Caco-2 (cell line): ENCODE data around the gene UBASH3B. TPM values are rescaled to one million over a fixed set of nuclear protein-coding genes. Genes with fewer than 3 reads are reported as not detected.

Experiments used
- BruUV-seq: library from RNA; stranded (reverse); fragments of 400-500 nt; replicated peaks from 2 replicates; lab custom pipeline; 2021; lab: Mats Ljungman, UMichigan
- CTCF ChIA-PET: fragments of 300-600 bp; sonication (Branson Sonifier 250); formaldehyde crosslinking; loops from one replicate; lab custom pipeline; 2022; ENCODE audit warnings: antibody characterized with exemption; lab: Charles Lee
- POLR2A ChIA-PET: fragments of 300-600 bp; sonication (Branson Sonifier 250); formaldehyde crosslinking; loops from one replicate; lab custom pipeline; 2022; ENCODE audit warnings: antibody characterized with exemption; lab: Charles Lee
- DNase-seq, 2 experiments: peaks; one replicate each; pipeline versions ENCODE4 v3.0.0 to v3.0.0-alpha.2; 2020 to 2022
- H3K27me3 ChIP-seq: replicated peaks from 2 replicates; pipeline ENCODE4 v1.6.0; 2011; ENCODE audit warnings: low read length; ENCODE audit not compliant: control insufficient read depth, insufficient read depth
- H3K36me3 ChIP-seq: 2 replicates; pipeline ENCODE4 v1.5.1; 2011; ENCODE audit warnings: low read length; ENCODE audit not compliant: control insufficient read depth, insufficient read depth
- H3K4me1 ChIP-seq: fragments of 250-450 bp; sonication (Bioruptor Pico); 2 replicates; pipeline ENCODE4 v1.5.1; 2020; ENCODE audit warnings: mild to moderate bottlenecking
- H3K4me3 ChIP-seq: 2 replicates; pipeline ENCODE4 v1.5.1; 2011; ENCODE audit warnings: low read depth, mild to moderate bottlenecking, control low read depth, low read length
- H3K9me3 ChIP-seq: fragments of 250-450 bp; sonication (Bioruptor Pico); 2 replicates; pipeline ENCODE4 v1.5.1; 2020; ENCODE audit warnings: mild to moderate bottlenecking, moderate library complexity
- H3K27ac Mint-ChIP-seq: one replicate; pipeline ENCODE4 v1.8.0; 2022; ENCODE audit warnings: mixed read lengths; ENCODE audit not compliant: unreplicated experiment
- H3K27me3 Mint-ChIP-seq: one replicate; pipeline ENCODE4 v1.8.0; 2022; ENCODE audit warnings: mixed read lengths; ENCODE audit not compliant: insufficient read depth, unreplicated experiment
- H3K36me3 Mint-ChIP-seq: one replicate; pipeline ENCODE4 v1.8.0; 2022; ENCODE audit warnings: mild to moderate bottlenecking, mixed read lengths; ENCODE audit not compliant: insufficient read depth, unreplicated experiment
- H3K4me1 Mint-ChIP-seq: one replicate; pipeline ENCODE4 v1.8.0; 2022; ENCODE audit warnings: low read depth, mixed read lengths; ENCODE audit not compliant: unreplicated experiment
- H3K4me3 Mint-ChIP-seq: one replicate; pipeline ENCODE4 v1.8.0; 2022; ENCODE audit warnings: mild to moderate bottlenecking, moderate library complexity, mixed read lengths; ENCODE audit not compliant: unreplicated experiment
- H3K9me3 Mint-ChIP-seq: one replicate; pipeline ENCODE4 v1.8.0; 2022; ENCODE audit warnings: mixed read lengths; ENCODE audit not compliant: unreplicated experiment
- intact Hi-C: fragments of 100-400 bp; cut with micrococcal nuclease; formaldehyde crosslinking; loops from one replicate; pipeline ENCODE4 v1.10.0; 2022; ENCODE audit not compliant: unreplicated experiment
- total RNA-seq: library from RNA; stranded (reverse); gene quantifications from 2 replicates; pipeline ENCODE4 v1.2.3, GENCODE V29; 2022
- TF ChIP-seq, protein P1 (sequence below), 2 experiments: fragments of 200-600 bp in 1 of 2; IDR thresholded peaks; 1 replicate in 1 of 2; 2 replicates in 1 of 2; pipeline versions ENCODE4 v1.5.1 to v1.8.0; 2011 to 2022; ENCODE audit warnings: antibody characterized with exemption in 1 of 2, control low read depth in 1 of 2, inconsistent platforms in 1 of 2, low read depth in 1 of 2, low read length in 1 of 2, mild to moderate bottlenecking in 1 of 2, moderate library complexity in 1 of 2; ENCODE audit not compliant: insufficient read depth in 1 of 2, severe bottlenecking in 1 of 2, unreplicated experiment in 1 of 2

The UBASH3B gene
- total RNA-seq, 1 experiment from 2014 or later: 21.5 TPM

DNA sequence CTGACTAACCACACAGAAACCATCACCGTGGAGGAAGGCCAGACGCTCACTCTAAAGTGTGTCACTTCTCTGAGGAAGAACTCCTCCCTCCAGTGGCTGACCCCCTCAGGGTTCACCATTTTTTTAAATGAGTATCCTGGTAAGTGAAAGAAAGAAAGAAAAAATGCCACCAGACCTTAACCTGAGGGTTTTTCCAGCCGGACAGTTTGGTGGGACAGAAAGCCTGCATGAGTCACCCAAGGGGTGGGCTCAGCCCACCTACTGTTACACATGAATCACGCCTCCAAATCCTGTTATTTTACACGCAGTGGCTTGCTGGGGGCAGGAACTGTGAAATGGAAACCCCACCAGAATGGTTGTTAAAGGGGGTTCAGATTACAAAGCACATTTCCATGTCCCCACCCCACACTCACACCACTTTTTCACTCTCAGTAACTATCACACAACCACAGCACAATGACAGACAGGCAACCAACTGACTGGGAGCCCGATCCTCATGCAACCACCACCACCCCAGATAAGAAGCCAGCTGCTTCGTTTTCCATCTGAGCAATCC, 194.6 kb downstream of the UBASH3B start:
- Mint-ChIP-seq H3K27ac (no peak overlapping the region), H3K27me3 (peaks cover 8% of the 10 kb centered on the region), H3K4me1 (no peaks in the 10 kb centered on the region), H3K4me3 (no peak overlapping the region), H3K36me3 (no peaks in the 10 kb centered on the region), H3K9me3 (no peaks in the 10 kb centered on the region)
- H3K9me3 ChIP-seq: no peaks in the 10 kb centered on the region
- H3K4me3 ChIP-seq: no peak overlapping the region
- H3K36me3 ChIP-seq: no peaks in the 10 kb centered on the region
- CTCF ChIA-PET: interaction anchor here (0.6 kb wide), 1 partner anchor 18 kb away, joined by 3 read pairs; no protein-coding TSS in a partner anchor
- H3K27me3 ChIP-seq: no peaks in the 10 kb centered on the region; the same call in 1 of the 2 replicates
- POLR2A ChIA-PET: no interaction called here
- no peak for DNase-seq
- TF ChIP-seq, protein P1, sequence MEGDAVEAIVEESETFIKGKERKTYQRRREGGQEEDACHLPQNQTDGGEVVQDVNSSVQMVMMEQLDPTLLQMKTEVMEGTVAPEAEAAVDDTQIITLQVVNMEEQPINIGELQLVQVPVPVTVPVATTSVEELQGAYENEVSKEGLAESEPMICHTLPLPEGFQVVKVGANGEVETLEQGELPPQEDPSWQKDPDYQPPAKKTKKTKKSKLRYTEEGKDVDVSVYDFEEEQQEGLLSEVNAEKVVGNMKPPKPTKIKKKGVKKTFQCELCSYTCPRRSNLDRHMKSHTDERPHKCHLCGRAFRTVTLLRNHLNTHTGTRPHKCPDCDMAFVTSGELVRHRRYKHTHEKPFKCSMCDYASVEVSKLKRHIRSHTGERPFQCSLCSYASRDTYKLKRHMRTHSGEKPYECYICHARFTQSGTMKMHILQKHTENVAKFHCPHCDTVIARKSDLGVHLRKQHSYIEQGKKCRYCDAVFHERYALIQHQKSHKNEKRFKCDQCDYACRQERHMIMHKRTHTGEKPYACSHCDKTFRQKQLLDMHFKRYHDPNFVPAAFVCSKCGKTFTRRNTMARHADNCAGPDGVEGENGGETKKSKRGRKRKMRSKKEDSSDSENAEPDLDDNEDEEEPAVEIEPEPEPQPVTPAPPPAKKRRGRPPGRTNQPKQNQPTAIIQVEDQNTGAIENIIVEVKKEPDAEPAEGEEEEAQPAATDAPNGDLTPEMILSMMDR (IDR thresholded peaks at IDR 0.05; ENCODE audit: insufficient read depth in 1 of 2, low read depth in 1 of 2, low read length in 1 of 2, severe bottlenecking in 1 of 2, unreplicated experiment in 1 of 2): no peak
- no TSS peak for BruUV-seq
- no peaks in the 10 kb centered on the region for H3K4me1 ChIP-seq
- intact Hi-C loops: no loop called here

DNA sequence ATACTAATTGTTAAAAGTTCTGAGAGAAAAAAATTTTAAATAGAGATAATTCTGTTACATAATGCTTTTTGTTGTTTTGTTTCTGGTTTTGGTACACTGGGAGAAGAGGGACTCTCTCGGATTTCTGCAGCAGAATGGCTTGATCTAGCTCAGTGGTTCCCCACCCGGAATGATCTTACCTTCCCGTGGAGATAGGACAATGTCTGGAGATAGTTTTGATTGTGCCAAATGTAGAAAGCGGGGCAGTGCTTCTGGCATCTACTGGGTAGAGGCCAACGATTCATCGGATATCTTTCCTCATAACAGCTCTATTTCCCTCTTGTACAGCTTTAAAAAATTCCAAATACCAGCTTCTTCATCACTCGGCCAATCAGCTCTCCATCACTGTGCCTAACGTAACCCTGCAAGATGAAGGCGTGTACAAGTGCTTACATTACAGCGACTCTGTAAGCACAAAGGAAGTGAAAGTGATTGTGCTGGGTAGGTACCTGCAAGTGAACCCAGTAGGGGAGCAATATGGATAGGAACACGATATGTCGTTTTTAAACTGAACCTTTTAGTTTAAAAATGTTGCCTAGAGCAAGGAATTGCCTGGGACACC, 195.9 kb downstream of the UBASH3B start:
- Histone ChIP-seq H3K4me1 (peaks cover 12% of the 10 kb centered on the region), H3K4me3 (no peak overlapping the region), H3K27me3 (no peaks in the 10 kb centered on the region; the same call in 1 of the 2 replicates), H3K36me3 (no peaks in the 10 kb centered on the region), H3K9me3 (no peaks in the 10 kb centered on the region)
- intact Hi-C loops: no loop called here
- no peaks in the 10 kb centered on the region for H3K36me3 Mint-ChIP-seq
- H3K27me3 Mint-ChIP-seq: peaks cover 3% of the 10 kb centered on the region
- H3K4me3 Mint-ChIP-seq: no peak overlapping the region
- H3K4me1 Mint-ChIP-seq: peaks cover 12% of the 10 kb centered on the region
- H3K9me3 Mint-ChIP-seq: no peaks in the 10 kb centered on the region
- POLR2A ChIA-PET: no interaction called here
- no TSS peak for BruUV-seq
- no peak for DNase-seq
- CTCF ChIA-PET: interaction anchor here (0.7 to 1.9 kb wide), 5 partner anchors 54 to 223 kb away, joined by 3 to 14 read pairs (median 6); no protein-coding TSS in a partner anchor
- TF ChIP-seq, protein P1 (IDR thresholded peaks at IDR 0.05; ENCODE audit: insufficient read depth in 1 of 2, low read depth in 1 of 2, low read length in 1 of 2, severe bottlenecking in 1 of 2, unreplicated experiment in 1 of 2): no peak
- H3K27ac Mint-ChIP-seq: no peak overlapping the region

DNA sequence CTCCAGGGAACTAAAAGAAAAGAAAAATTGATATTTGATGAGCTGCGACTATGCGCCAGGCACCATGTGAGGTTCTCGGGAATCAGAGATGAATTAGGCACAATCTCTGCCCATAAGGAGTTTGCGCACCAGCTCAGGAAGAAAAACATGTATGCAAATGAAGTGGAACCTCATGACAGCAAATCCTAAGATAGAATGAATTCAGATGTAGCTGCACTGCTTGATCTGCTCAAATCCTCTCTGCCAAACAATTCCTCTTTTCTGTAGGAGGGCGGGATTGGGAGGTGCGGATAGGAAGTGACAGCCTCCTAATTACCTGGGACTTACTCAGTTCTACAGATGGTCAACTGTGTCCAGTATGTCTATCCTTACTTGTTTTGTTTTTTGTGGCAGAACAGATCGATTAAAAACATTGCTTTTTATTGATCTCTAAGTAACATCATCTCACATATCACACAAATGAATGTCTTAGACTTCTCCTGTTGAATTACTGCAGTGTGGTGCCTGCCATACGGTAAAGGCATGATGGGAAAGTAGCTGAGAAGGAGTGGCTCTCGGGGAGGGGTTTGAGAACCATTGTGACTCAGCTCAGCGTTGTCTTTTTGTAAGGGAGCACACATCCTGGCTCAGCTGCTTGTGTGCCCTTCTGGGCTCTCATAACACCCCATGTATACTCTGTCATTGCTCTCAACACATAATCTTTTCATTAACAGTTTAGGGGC, 196.7 kb downstream of the UBASH3B start:
- Histone ChIP-seq H3K27me3 (no peaks in the 10 kb centered on the region; the same call in 1 of the 2 replicates), H3K4me1 (peaks cover 13% of the 10 kb centered on the region), H3K9me3 (no peaks in the 10 kb centered on the region), H3K4me3 (no peak overlapping the region), H3K36me3 (no peaks in the 10 kb centered on the region)
- BruUV-seq: no TSS peak
- peaks cover 13% of the 10 kb centered on the region for H3K4me1 Mint-ChIP-seq
- H3K4me3 Mint-ChIP-seq: no peak overlapping the region
- CTCF ChIA-PET: interaction anchor here (0.5 to 2.6 kb wide), 10 partner anchors 38 to 450 kb away, joined by 3 to 15 read pairs (median 4); partner anchors contain the start of gene UBASH3B
- H3K36me3 Mint-ChIP-seq: no peaks in the 10 kb centered on the region
- peaks cover 3% of the 10 kb centered on the region for H3K27me3 Mint-ChIP-seq
- no peaks in the 10 kb centered on the region for H3K9me3 Mint-ChIP-seq
- POLR2A ChIA-PET: no interaction called here
- no peak for DNase-seq
- H3K27ac Mint-ChIP-seq: no peak overlapping the region
- intact Hi-C loops: no loop called here
- TF ChIP-seq, protein P1 (IDR thresholded peaks at IDR 0.05; ENCODE audit: insufficient read depth in 1 of 2, low read depth in 1 of 2, low read length in 1 of 2, severe bottlenecking in 1 of 2, unreplicated experiment in 1 of 2): no peak
